HEK293 (cell line): ENCODE measurements around the gene DDB1.

Experiments
- CTCF ChIA-PET: fragments of 350-600 bp; formaldehyde crosslinking; extraction: SDS; loops from one replicate; lab custom pipeline; 2021; ENCODE audit warnings: antibody characterized with exemption; lab: Yijun Ruan, JAX
- POLR2A ChIA-PET: fragments of 300-600 bp; formaldehyde crosslinking; extraction: SDS; loops from one replicate; lab custom pipeline; 2020; ENCODE audit warnings: antibody characterized with exemption, inconsistent platforms; lab: Yijun Ruan, JAX
- H3K27ac ChIP-seq: fragments of 200-500 bp; sonication (Bioruptor generic); 2 replicates; pipeline ENCODE4 v1.5.1; 2014; ENCODE audit warnings: low read depth, low read length, control low read depth, inconsistent platforms; ENCODE audit errors: extremely low read depth
- H3K36me3 ChIP-seq, 2 experiments: fragments of 200-500 bp in 1 of 2; sonication (Bioruptor generic) in 1 of 2; 1 replicate in 1 of 2; 2 replicates in 1 of 2; pipeline ENCODE4 v1.5.1; 2014 to 2017; ENCODE audit warnings: inconsistent platforms in 2 of 2, low read length in 2 of 2; ENCODE audit not compliant: control insufficient read depth in 2 of 2, insufficient read depth in 1 of 2
- H3K4me1 ChIP-seq: fragments of 200-500 bp; sonication (Bioruptor generic); 2 replicates; pipeline ENCODE4 v1.5.1; 2014; ENCODE audit warnings: mild to moderate bottlenecking, low read length, inconsistent platforms; ENCODE audit not compliant: control insufficient read depth, insufficient read depth
- H3K4me3 ChIP-seq: 2 replicates; pipeline ENCODE4 v1.5.1; 2011; ENCODE audit warnings: low read depth, mild to moderate bottlenecking, control low read depth, low read length, moderate library complexity
- H3K9me3 ChIP-seq: fragments of 200-500 bp; sonication (Bioruptor generic); 2 replicates; pipeline ENCODE4 v1.5.1; 2014; ENCODE audit warnings: low read depth, low read length, inconsistent platforms; ENCODE audit not compliant: control insufficient read depth, insufficient read depth
- PRDM10 ChIP-seq: fragments of 450-650 bp; formaldehyde crosslinking; IDR thresholded peaks from 2 replicates; pipeline ENCODE4 v1.5.1; 2016; ENCODE audit warnings: missing biosample characterization, missing genetic modification characterization
- SCRT2 ChIP-seq: fragments of 450-650 bp; formaldehyde crosslinking; IDR thresholded peaks from 2 replicates; pipeline ENCODE4 v1.5.1; 2016; ENCODE audit warnings: missing biosample characterization, missing genetic modification characterization
- SP7 ChIP-seq: fragments of 450-650 bp; formaldehyde crosslinking; IDR thresholded peaks from 2 replicates; pipeline ENCODE4 v1.5.1; 2016; ENCODE audit warnings: missing biosample characterization, missing genetic modification characterization
- ZBTB1 ChIP-seq: fragments of 450-650 bp; formaldehyde crosslinking; IDR thresholded peaks from 2 replicates; pipeline ENCODE4 v1.5.1; 2016; ENCODE audit warnings: missing biosample characterization, missing genetic modification characterization
- ZBTB17 ChIP-seq: fragments of 450-650 bp; formaldehyde crosslinking; IDR thresholded peaks from 2 replicates; pipeline ENCODE4 v1.5.1; 2016; ENCODE audit warnings: missing biosample characterization, missing genetic modification characterization
- ZBTB44 ChIP-seq: fragments of 450-650 bp; IDR thresholded peaks from 2 replicates; pipeline ENCODE4 v1.5.1; 2018; ENCODE audit warnings: missing biosample characterization, mild to moderate bottlenecking, missing genetic modification characterization
- ZIC2 ChIP-seq: fragments of 450-650 bp; formaldehyde crosslinking; IDR thresholded peaks from 2 replicates; pipeline ENCODE4 v1.5.1; 2016; ENCODE audit warnings: missing biosample characterization, missing genetic modification characterization
- ZNF223 ChIP-seq: fragments of 450-650 bp; formaldehyde crosslinking; IDR thresholded peaks from 2 replicates; pipeline ENCODE4 v1.5.1; 2016; ENCODE audit warnings: missing biosample characterization, missing genetic modification characterization
- ZNF416 ChIP-seq: fragments of 450-650 bp; formaldehyde crosslinking; IDR thresholded peaks from 2 replicates; pipeline ENCODE4 v1.5.1; 2016; ENCODE audit warnings: missing biosample characterization, missing genetic modification characterization
- ZNF600 ChIP-seq: fragments of 450-650 bp; formaldehyde crosslinking; IDR thresholded peaks from 2 replicates; pipeline ENCODE4 v1.5.1; 2016; ENCODE audit warnings: missing biosample characterization, missing genetic modification characterization
- ZNF776 ChIP-seq: fragments of 450-650 bp; formaldehyde crosslinking; IDR thresholded peaks from 2 replicates; pipeline ENCODE4 v1.5.0; 2017; ENCODE audit warnings: missing biosample characterization, missing genetic modification characterization, borderline replicate concordance
- ZSCAN4 ChIP-seq: fragments of 450-650 bp; formaldehyde crosslinking; IDR thresholded peaks from 2 replicates; pipeline ENCODE4 v1.5.1; 2017; ENCODE audit warnings: missing biosample characterization, missing genetic modification characterization

Gene DDB1

GRCh38 chr11:61273178-61274078 is 59.5 kb downstream of the DDB1 start:
- Histone ChIP-seq H3K36me3 (peaks cover 0 to 21% of the 10 kb centered on the region in 2 experiments; a peak in 1 of 3 replicates), H3K4me3 (no peak overlapping the region), H3K9me3 (no peaks in the 10 kb centered on the region), H3K27ac (no peak overlapping the region), H3K4me1 (no peaks in the 10 kb centered on the region)
- TF ChIP-seq ZNF416 (tag by site-specific recombination) (no peak), ZNF776 (no peak), ZNF223 (tag by site-specific recombination) (no peak), PRDM10 (tag by site-specific recombination) (no peak), SCRT2 (0 out of 2 replicates have a peak, but pooled peaks have one; percentile 34), SP7 (tag by site-specific recombination) (no peak), ZNF600 (tag by site-specific recombination) (no peak), ZIC2 (tag by site-specific recombination) (peak; percentile 44)
- CTCF ChIA-PET, result no interaction called here
- POLR2A ChIA-PET, result interaction anchor here (0.6 kb wide), 1 partner anchor 93 kb away, joined by 3 read pairs; no protein-coding TSS in a partner anchor

- CTCF ChIA-PET, result no interaction called here
- no peak for TF ChIP-seq ZBTB44 (tag by site-specific recombination)
- TF ChIP-seq ZSCAN4 (tag by site-specific recombination), result peak; percentile 59; the same call in 1 of the 2 replicates
- TF ChIP-seq ZBTB1 (tag by site-specific recombination), result no peak
- TF ChIP-seq ZBTB17 (tag by site-specific recombination), result no peak
- Histone ChIP-seq H3K4me1 (no peaks in the 10 kb centered on the region), H3K9me3 (no peaks in the 10 kb centered on the region), H3K4me3 (no peak overlapping the region), H3K36me3 (peaks cover 0 to 19% of the 10 kb centered on the region in 2 experiments; a peak in 1 of 3 replicates), H3K27ac (no peak overlapping the region)
- POLR2A ChIA-PET, result interaction anchor here (0.6 kb wide), 1 partner anchor 93 kb away, joined by 3 read pairs; no protein-coding TSS in a partner anchor
These were observed 60.2 kb downstream of the DDB1 start for GRCh38 chr11:61272731-61273130.
